ENCODE results near the gene SLC29A2. TPM values are rescaled to one million over a fixed set of nuclear protein-coding genes. Genes with fewer than 3 reads are reported as not detected.

The SLC29A2 gene
- total RNA-seq, 1 experiment from 2014 or later: 39.7 TPM

DNA sequence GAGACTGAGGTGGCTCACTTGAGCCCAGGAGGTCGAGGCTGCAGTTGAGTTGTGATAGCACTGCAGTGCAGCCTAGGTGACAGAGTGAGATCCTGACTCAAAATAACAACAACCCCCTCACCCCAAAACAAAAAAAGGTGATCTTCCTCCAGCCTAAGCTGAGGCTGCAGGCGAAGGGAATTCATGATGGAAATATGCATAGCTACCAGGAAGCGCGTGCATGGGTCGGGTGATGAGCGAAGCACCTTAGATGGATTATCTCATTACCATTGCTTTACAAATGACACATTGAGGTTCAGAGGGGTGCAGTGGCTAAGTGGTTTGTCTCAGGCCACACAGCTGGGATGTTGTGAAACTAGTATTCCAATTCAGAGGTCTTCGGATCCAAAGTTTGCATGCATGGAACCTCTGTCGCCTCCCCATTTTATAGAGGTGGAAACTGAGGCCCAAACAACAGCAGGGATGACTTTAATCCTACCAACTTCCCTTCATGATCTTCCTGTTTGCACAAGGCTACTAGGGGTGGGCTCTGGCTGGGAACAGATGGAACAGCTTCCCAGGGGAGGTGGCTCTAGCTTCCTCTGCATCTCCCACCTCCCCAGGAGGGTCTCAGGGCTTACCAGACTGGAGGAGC lies 4.6 kb downstream of the SLC29A2 start:
- intact Hi-C loops (cut with micrococcal nuclease): no loop called here
- DNase-seq (ENCODE audit: low read depth, low spot score) (no peak), ATAC-seq (no peak)
- H3K4me3 ChIP-seq (replicated peaks in 1 of 2; ENCODE audit: low read depth in 1 of 2, low read length in 2 of 2): no peak overlapping the region
- ChIA-PET RAD21 (ENCODE audit: low non-redundant PET in 1 of 2, low total read pairs in 2 of 2, uncharacterized antibody in 2 of 2, unreplicated experiment in 2 of 2) (no interaction called here), POLR2A (no interaction called here), CTCF (interaction anchor here (1.2 kb wide), 1 partner anchor 19 kb away, joined by 3 read pairs; no protein-coding TSS in a partner anchor)
- no peak overlapping the region for H2AFZ ChIP-seq (ENCODE audit: low read depth, low read length, poor library complexity, severe bottlenecking)
- BruUV-seq (replicated peaks): no TSS peak
- H3K27ac ChIP-seq (ENCODE audit: low read depth, low read length): peak overlapping the region; percentile 34; the same call in 1 of the 2 replicates
- H3K79me2 ChIP-seq (ENCODE audit: insufficient read depth, low read length): peaks cover 40% of the 10 kb centered on the region
- H3K9me3 ChIP-seq (ENCODE audit: control insufficient read depth in 1 of 2, insufficient read depth in 1 of 2, low read depth in 1 of 2, low read length in 2 of 2): no peaks in the 10 kb centered on the region
- H3K36me3 ChIP-seq (ENCODE audit: control insufficient read depth in 1 of 2, insufficient read depth in 2 of 2, low read length in 2 of 2): peaks cover 30 to 57% of the 10 kb centered on the region in 2 experiments
- no peaks in the 10 kb centered on the region for H3K9me2 ChIP-seq (ENCODE audit: insufficient read depth)
- H3K4me2 ChIP-seq (ENCODE audit: low read length): no peak overlapping the region
- H4K20me1 ChIP-seq (ENCODE audit: insufficient read depth): no peaks in the 10 kb centered on the region
- no peaks in the 10 kb centered on the region for H3K27me3 ChIP-seq (ENCODE audit: insufficient read depth, low read length)
- no peak overlapping the region for H3K9ac ChIP-seq (ENCODE audit: low read length)
- TF ChIP-seq POLR2A (IDR thresholded peaks at IDR 0.05; ENCODE audit: borderline replicate concordance, extremely low read depth, insufficient read depth, insufficient read length) (no peak), POLR2AphosphoS5 (IDR thresholded peaks at IDR 0.05; ENCODE audit: low read depth, low read length) (peak; percentile 41), SIN3A (IDR thresholded peaks at IDR 0.05; ENCODE audit: low read depth) (no peak), EZH2phosphoT487 (IDR thresholded peaks at IDR 0.05; ENCODE audit: borderline replicate concordance) (no peak)
- TF ChIP-seq, protein P1, sequence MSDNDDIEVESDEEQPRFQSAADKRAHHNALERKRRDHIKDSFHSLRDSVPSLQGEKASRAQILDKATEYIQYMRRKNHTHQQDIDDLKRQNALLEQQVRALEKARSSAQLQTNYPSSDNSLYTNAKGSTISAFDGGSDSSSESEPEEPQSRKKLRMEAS (IDR thresholded peaks at IDR 0.05): no peak
- H3K4me1 ChIP-seq (ENCODE audit: control insufficient read depth in 1 of 2, insufficient read depth in 2 of 2, low read length in 2 of 2): peaks cover 7 to 18% of the 10 kb centered on the region in 2 experiments

DNA sequence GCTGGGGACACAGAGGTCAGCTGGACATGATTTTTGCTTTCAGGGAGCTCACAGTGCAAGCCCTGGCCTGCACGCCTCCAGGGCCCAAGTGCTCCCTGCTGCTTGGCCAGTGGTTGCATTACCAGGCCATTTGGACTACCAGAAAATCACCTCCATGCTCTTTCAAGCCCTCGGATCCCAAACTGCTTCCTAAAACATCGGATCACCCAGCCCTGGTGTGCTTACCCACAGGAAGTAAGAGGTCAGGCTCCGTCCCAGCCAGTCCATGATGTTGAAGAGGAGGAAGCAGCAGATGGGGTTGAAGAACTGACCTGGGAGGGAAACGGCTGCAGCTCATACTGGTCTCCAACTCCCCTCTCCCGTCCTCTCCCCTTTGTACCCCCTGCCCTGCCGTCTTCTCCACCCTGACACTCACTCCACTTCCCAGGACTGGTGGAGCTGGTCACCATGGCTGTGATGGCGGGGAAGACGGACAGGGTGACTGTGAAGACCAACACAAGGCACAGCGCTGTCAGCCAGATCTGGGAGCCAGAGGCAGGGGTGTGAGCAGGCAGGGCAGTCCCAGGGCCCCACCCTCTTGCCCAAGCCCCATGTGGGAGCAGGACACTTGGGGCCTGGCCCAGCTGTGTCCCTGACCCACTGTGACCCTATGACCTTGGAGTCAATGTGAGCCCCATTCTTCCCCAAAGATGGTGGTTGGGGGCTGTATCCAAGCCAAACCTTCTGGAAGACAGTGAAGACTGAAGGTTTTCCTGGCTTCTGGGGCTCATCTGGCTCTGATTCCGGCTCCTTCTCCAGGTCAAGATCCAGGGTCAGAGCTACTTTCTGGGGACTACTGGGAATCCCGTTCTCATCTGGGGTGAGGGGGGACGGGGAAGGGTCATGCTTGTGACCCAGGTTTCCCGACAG lies 5.6 kb downstream of the SLC29A2 start:
- intact Hi-C loops (cut with micrococcal nuclease): no loop called here
- Histone ChIP-seq H3K36me3 (ENCODE audit: control insufficient read depth in 1 of 2, insufficient read depth in 2 of 2, low read length in 2 of 2) (peaks cover 30 to 57% of the 10 kb centered on the region in 2 experiments), H3K4me2 (ENCODE audit: low read length) (no peak overlapping the region), H3K9me3 (ENCODE audit: control insufficient read depth in 1 of 2, insufficient read depth in 1 of 2, low read depth in 1 of 2, low read length in 2 of 2) (no peaks in the 10 kb centered on the region), H4K20me1 (ENCODE audit: insufficient read depth) (no peaks in the 10 kb centered on the region), H3K27me3 (ENCODE audit: insufficient read depth, low read length) (no peaks in the 10 kb centered on the region), H3K27ac (ENCODE audit: low read depth, low read length) (peak overlapping the region; percentile 34), H3K79me2 (ENCODE audit: insufficient read depth, low read length) (peaks cover 35% of the 10 kb centered on the region), H3K9ac (ENCODE audit: low read length) (no peak overlapping the region), H3K4me3 (replicated peaks in 1 of 2; ENCODE audit: low read depth in 1 of 2, low read length in 2 of 2) (no peak overlapping the region), H2AFZ (ENCODE audit: low read depth, low read length, poor library complexity, severe bottlenecking) (no peak overlapping the region), H3K9me2 (ENCODE audit: insufficient read depth) (no peaks in the 10 kb centered on the region), H3K4me1 (ENCODE audit: control insufficient read depth in 1 of 2, insufficient read depth in 2 of 2, low read length in 2 of 2) (peaks cover 7 to 18% of the 10 kb centered on the region in 2 experiments)
- POLR2A ChIA-PET: no interaction called here
- ATAC-seq: no peak
- TF ChIP-seq, protein P2, sequence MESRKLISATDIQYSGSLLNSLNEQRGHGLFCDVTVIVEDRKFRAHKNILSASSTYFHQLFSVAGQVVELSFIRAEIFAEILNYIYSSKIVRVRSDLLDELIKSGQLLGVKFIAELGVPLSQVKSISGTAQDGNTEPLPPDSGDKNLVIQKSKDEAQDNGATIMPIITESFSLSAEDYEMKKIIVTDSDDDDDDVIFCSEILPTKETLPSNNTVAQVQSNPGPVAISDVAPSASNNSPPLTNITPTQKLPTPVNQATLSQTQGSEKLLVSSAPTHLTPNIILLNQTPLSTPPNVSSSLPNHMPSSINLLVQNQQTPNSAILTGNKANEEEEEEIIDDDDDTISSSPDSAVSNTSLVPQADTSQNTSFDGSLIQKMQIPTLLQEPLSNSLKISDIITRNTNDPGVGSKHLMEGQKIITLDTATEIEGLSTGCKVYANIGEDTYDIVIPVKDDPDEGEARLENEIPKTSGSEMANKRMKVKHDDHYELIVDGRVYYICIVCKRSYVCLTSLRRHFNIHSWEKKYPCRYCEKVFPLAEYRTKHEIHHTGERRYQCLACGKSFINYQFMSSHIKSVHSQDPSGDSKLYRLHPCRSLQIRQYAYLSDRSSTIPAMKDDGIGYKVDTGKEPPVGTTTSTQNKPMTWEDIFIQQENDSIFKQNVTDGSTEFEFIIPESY (IDR thresholded peaks at IDR 0.05; ENCODE audit: extremely low read depth, insufficient replicate concordance, low read length): no peak
- no peak for TF ChIP-seq RAD21 (IDR thresholded peaks at IDR 0.05; ENCODE audit: low read depth)
- TF ChIP-seq POLR2AphosphoS5 (IDR thresholded peaks at IDR 0.05; ENCODE audit: low read depth, low read length): peak; percentile 26; the same call in 1 of the 2 replicates
- no TSS peak for BruUV-seq (replicated peaks)
- CTCF ChIA-PET: interaction anchor here (1.1 to 2.8 kb wide), 3 partner anchors 20 to 23 kb away, joined by 3 to 23 read pairs (median 4); no protein-coding TSS in a partner anchor
- RAD21 ChIA-PET (ENCODE audit: low non-redundant PET in 1 of 2, low total read pairs in 2 of 2, uncharacterized antibody in 2 of 2, unreplicated experiment in 2 of 2): no interaction called here
- DNase-seq (ENCODE audit: low read depth, low spot score): no peak

All from HCT116 (cell line).